SK-N-SH (cell line): Measurements from ENCODE around the gene BABAM2. TPM values are rescaled to one million over a fixed set of nuclear protein-coding genes. Genes with fewer than 3 reads are reported as not detected.
A peak's percentile ranks its signal among the peaks of the same experiment; 100 is the strongest.

Source experiments
- CTCF ChIA-PET: fragments of 300-600, 350-600 bp; formaldehyde crosslinking; extraction: SDS; loops from one replicate; lab custom pipeline; 2021; lab: Yijun Ruan, JAX
- POLR2A ChIA-PET: fragments of 350-600 bp; sonication (Branson Sonifier 250); formaldehyde crosslinking; extraction: SDS; loops from one replicate; lab custom pipeline; 2020; ENCODE audit warnings: antibody characterized with exemption, inconsistent platforms; lab: Yijun Ruan, JAX
- DNase-seq: peaks from one replicate; pipeline ENCODE4 v3.0.0; 2012
- H2AFZ ChIP-seq: fragments of 200-600 bp; sonication (generic); 2 replicates; pipeline ENCODE4 v1.8.1; 2016; ENCODE audit warnings: antibody characterized with exemption, mild to moderate bottlenecking, low read depth
- H3F3A ChIP-seq: fragments of 200-600 bp; sonication (generic); replicated peaks from 2 replicates; pipeline ENCODE3; 2016; ENCODE audit warnings: antibody characterized with exemption, mild to moderate bottlenecking; ENCODE audit not compliant: insufficient read depth
- H3K27ac ChIP-seq, 2 experiments: fragments of 200-500 bp in 1 of 2; fragments of 200-600 bp in 1 of 2; sonication (Bioruptor generic) in 1 of 2; sonication (generic), shearing (Covaris generic) in 1 of 2; 2 replicates each; pipeline versions ENCODE4 v1.5.1 to v1.6.1; 2014 to 2016; ENCODE audit warnings: low read depth in 2 of 2, inconsistent platforms in 1 of 2, low read length in 1 of 2, mild to moderate bottlenecking in 1 of 2, mixed read lengths in 1 of 2
- H3K27me3 ChIP-seq: fragments of 200-600 bp; sonication (generic), shearing (Covaris generic); 2 replicates; pipeline ENCODE4 v1.6.1; 2016; ENCODE audit warnings: mixed run types; ENCODE audit not compliant: insufficient read depth
- H3K36me3 ChIP-seq, 2 experiments: fragments of 200-500 bp in 1 of 2; fragments of 200-600 bp in 1 of 2; sonication (Bioruptor generic) in 1 of 2; sonication (generic) in 1 of 2; replicated peaks in 1 of 2; 2 replicates each; pipeline versions ENCODE3 to v1.5.1; 2014 to 2016; ENCODE audit warnings: low read length in 1 of 2, mild to moderate bottlenecking in 1 of 2; ENCODE audit not compliant: insufficient read depth in 2 of 2, control insufficient read depth in 1 of 2
- H3K4me1 ChIP-seq, 2 experiments: fragments of 200-500 bp in 1 of 2; fragments of 200-600 bp in 1 of 2; sonication (Bioruptor generic) in 1 of 2; sonication (generic), shearing (Covaris generic) in 1 of 2; 2 replicates each; pipeline versions ENCODE4 v1.5.1 to v1.6.1; 2014 to 2016; ENCODE audit warnings: low read depth in 1 of 2, low read length in 1 of 2, mixed run types in 1 of 2; ENCODE audit not compliant: insufficient read depth in 2 of 2, control insufficient read depth in 1 of 2
- H3K4me2 ChIP-seq: fragments of 200-600 bp; sonication (generic), shearing (Covaris generic); 2 replicates; pipeline ENCODE4 v1.6.1; 2017; ENCODE audit warnings: mixed run types
- H3K4me3 ChIP-seq, 2 experiments: fragments of 200-500 bp in 1 of 2; fragments of 200-600 bp in 1 of 2; sonication (Bioruptor generic) in 1 of 2; sonication (generic), shearing (Covaris generic) in 1 of 2; 2 replicates each; pipeline versions ENCODE4 v1.5.1 to v1.8.1; 2014 to 2016; ENCODE audit warnings: low read depth in 2 of 2, inconsistent platforms in 1 of 2, low read length in 1 of 2, mild to moderate bottlenecking in 1 of 2, mixed read lengths in 1 of 2, moderate library complexity in 1 of 2
- H3K79me2 ChIP-seq: fragments of 200-600 bp; sonication (generic); 2 replicates; pipeline ENCODE4 v1.8.1; 2017; ENCODE audit warnings: mild to moderate bottlenecking; ENCODE audit not compliant: insufficient read depth
- H3K9ac ChIP-seq: fragments of 200-600 bp; sonication (generic); 2 replicates; pipeline ENCODE4 v1.6.1; 2017; ENCODE audit warnings: mixed run types
- H3K9me2 ChIP-seq: fragments of 200-600 bp; sonication (generic); 2 replicates; pipeline ENCODE4 v1.6.1; 2017; ENCODE audit warnings: mixed run types
- H3K9me3 ChIP-seq: fragments of 200-600 bp; sonication (generic); 2 replicates; pipeline ENCODE4 v1.6.1; 2017; ENCODE audit warnings: mixed run types, mild to moderate bottlenecking, moderate library complexity
- H4K20me1 ChIP-seq: fragments of 200-600 bp; sonication (generic); 2 replicates; pipeline ENCODE4 v1.6.1; 2017; ENCODE audit warnings: mild to moderate bottlenecking, mixed run types; ENCODE audit not compliant: insufficient read depth
- ELF1 ChIP-seq: IDR thresholded peaks from 2 replicates; pipeline ENCODE4 v1.4.0; 2012
- EZH2phosphoT487 ChIP-seq: fragments of 200-600 bp; sonication (generic); IDR thresholded peaks from 2 replicates; pipeline ENCODE4 v1.6.1; 2017; ENCODE audit warnings: low read depth, mixed run types, mild to moderate bottlenecking, antibody characterized with exemption, moderate library complexity, borderline replicate concordance
- FOXM1 ChIP-seq: IDR thresholded peaks from 2 replicates; pipeline ENCODE4 v1.4.0; 2012; ENCODE audit warnings: low read depth, mild to moderate bottlenecking
- MEF2A ChIP-seq: IDR thresholded peaks from 2 replicates; pipeline ENCODE4 v1.4.0; 2012; ENCODE audit warnings: low read depth, borderline replicate concordance
- MXI1 ChIP-seq: IDR thresholded peaks from 2 replicates; pipeline ENCODE4 v1.6.1; 2012; ENCODE audit warnings: mild to moderate bottlenecking, low read depth, low read length, improper control_type of control experiment
- POLR2AphosphoS5 ChIP-seq: IDR thresholded peaks from 2 replicates; pipeline ENCODE4 v1.6.1; 2012; ENCODE audit warnings: low read depth, low read length
- RAD21 ChIP-seq: IDR thresholded peaks from 2 replicates; pipeline ENCODE4 v1.6.1; 2012; ENCODE audit warnings: mild to moderate bottlenecking, low read length
- REST ChIP-seq: IDR thresholded peaks from 2 replicates; pipeline ENCODE4 v1.6.1; 2012; ENCODE audit warnings: mild to moderate bottlenecking, low read depth, low read length, moderate library complexity
- RFX5 ChIP-seq: IDR thresholded peaks from 2 replicates; pipeline ENCODE4 v1.6.1; 2012; ENCODE audit warnings: mild to moderate bottlenecking, improper control_type of control experiment, low read length
- RXRA ChIP-seq: IDR thresholded peaks from 2 replicates; pipeline ENCODE4 v1.4.0; 2012; ENCODE audit warnings: low read depth, mild to moderate bottlenecking, borderline replicate concordance
- SMC3 ChIP-seq: IDR thresholded peaks from 2 replicates; pipeline ENCODE4 v1.6.1; 2012; ENCODE audit warnings: low read depth, low read length, improper control_type of control experiment
- TEAD4 ChIP-seq: IDR thresholded peaks from 2 replicates; pipeline ENCODE4 v1.4.0; 2012; ENCODE audit warnings: mild to moderate bottlenecking, borderline replicate concordance; ENCODE audit not compliant: insufficient read depth
- YY1 ChIP-seq: IDR thresholded peaks from 2 replicates; pipeline ENCODE4 v1.4.0; 2012; ENCODE audit warnings: low read depth, mild to moderate bottlenecking
- ZBTB33 ChIP-seq: IDR thresholded peaks from 2 replicates; pipeline ENCODE4 v1.4.0; 2012; ENCODE audit warnings: low read depth, borderline replicate concordance
- WGBS: methylation state at CpG from one replicate; pipeline ENCODE4 v1.1.6; 2017; ENCODE audit warnings: low lambda C conversion rate; 5-methylcytosine and 5-hydroxymethylcytosine counted together
- polyA plus RNA-seq, 3 experiments: library from polyadenylated mRNA; depleted of rRNA; stranded (reverse); fragments of >200 nt; gene quantifications; 2 replicates each; pipeline ENCODE4 v1.2.3, GENCODE V29; 2012

The BABAM2 gene
- polyA plus RNA-seq, 1 of the 3 experiments (the other 2 are of a cell fraction), result 34.0 TPM

DNA sequence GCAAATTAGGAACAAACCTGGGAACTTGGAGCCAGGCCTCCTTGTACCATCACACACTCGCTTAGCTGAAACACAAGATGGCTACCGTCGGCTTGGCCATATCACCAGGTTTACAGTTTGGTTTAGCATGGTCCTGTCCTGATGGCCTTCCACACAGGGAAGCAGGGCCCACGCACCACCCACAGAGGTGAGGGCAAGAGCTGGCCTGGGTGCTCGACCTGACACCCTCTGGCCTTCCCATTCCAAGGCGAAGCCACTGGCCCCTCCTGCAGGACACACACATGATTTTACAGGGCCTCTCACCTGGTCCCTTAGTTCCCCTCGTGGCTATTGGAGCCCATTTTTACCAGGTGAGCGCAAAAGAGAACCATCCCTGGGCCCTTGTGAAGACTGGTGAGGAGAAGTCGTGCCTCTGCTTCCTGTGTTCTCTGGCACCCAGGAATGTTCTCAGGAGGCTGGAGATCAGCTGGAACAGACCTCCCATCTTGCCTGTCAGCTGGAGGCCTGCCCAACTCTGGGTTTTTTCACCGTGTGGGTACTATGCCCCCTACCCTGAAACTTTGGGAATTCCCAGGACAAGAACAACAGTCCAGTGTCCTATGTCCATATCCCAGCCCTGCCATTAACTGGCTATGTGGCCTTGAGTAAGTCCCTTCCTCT is 449.1 kb downstream of the BABAM2 start:
- POLR2A ChIA-PET, result no interaction called here
- Histone ChIP-seq H4K20me1 (no peaks in the 10 kb centered on the region), H3K9me3 (no peaks in the 10 kb centered on the region), H3K79me2 (no peaks in the 10 kb centered on the region), H3K27me3 (no peaks in the 10 kb centered on the region), H3K4me2 (no peak overlapping the region), H3K36me3 (no peaks in the 10 kb centered on the region), H3K4me3 (no peak overlapping the region), H3K4me1 (peaks cover 13 to 39% of the 10 kb centered on the region in 2 experiments; a peak in 2 of 4 replicates), H3K9me2 (no peaks in the 10 kb centered on the region), H2AFZ (no peak overlapping the region), H3F3A (peaks cover 11% of the 10 kb centered on the region), H3K27ac (no peak overlapping the region), H3K9ac (no peak overlapping the region)
- WGBS, result 93% methylated on average over 6 of the region's 10 CpGs
- TF ChIP-seq ELF1 (no peak), TEAD4 (no peak), EZH2phosphoT487 (no peak), MEF2A (no peak), POLR2AphosphoS5 (no peak), YY1 (no peak), RXRA (no peak), MXI1 (no peak), ZBTB33 (no peak), RFX5 (no peak), SMC3 (no peak), FOXM1 (no peak)
- DNase-seq, result no peak
- CTCF ChIA-PET, result interaction anchor here (0.5 to 1.9 kb wide), 4 partner anchors 13 to 295 kb away, joined by 3 to 9 read pairs (median 4); no protein-coding TSS in a partner anchor

DNA sequence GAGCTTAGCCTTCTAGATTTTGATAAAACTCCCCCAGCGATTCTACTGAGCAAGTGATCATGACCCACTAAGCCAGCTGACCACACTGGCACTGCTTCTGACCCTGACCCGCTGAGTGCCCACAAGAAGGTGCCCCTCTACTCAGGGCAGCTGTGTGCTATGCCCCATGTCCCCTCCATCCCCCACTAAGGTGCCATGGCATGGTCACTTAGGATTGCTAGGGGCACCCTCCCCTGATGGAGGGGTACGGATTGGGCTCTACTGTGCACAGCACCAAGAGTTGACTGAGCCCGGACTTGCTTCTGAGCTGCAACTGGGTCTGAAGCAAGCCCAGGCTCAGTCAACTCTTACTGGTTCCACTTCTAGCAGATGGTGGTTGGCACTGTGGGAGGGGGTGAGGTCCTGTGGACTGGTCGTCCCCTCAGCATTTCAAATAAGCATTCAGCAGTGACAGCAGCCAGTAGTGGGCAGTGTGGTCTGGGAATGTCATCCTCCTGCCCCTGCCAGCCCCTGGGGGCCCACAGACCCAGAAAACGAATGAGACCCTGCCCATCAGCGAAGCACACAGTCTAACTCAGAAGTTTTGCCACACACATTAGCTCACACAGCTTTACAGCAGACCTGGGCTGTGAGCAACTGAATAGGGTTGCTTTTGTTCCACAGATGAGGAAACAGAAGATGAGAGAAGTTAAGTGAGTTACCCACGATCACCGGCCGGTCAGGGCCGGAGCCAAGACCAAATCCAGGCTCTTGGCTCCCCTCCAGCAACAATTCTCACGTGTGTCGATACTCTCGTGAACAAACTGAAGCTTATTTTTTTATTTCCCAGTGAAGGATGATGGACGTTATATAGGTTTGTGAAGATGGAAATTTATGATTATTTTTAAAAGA is 450.0 kb downstream of the BABAM2 start:
- no peak overlapping the region for H3K4me2 ChIP-seq
- H4K20me1 ChIP-seq, result no peaks in the 10 kb centered on the region
- no peaks in the 10 kb centered on the region for H3K79me2 ChIP-seq
- ChIA-PET CTCF (interaction anchor here (0.7 to 1.9 kb wide), 7 partner anchors 9 to 65 kb away, joined by 3 to 9 read pairs (median 4); no protein-coding TSS in a partner anchor), POLR2A (interaction anchor here (1.1 to 2.1 kb wide), 2 partner anchors 13 to 15 kb away, joined by 3 to 5 read pairs; no protein-coding TSS in a partner anchor)
- peaks cover 11% of the 10 kb centered on the region for H3F3A ChIP-seq
- no peaks in the 10 kb centered on the region for H3K36me3 ChIP-seq
- WGBS, result 84% methylated on average over 14 of the region's 15 CpGs
- H3K27ac ChIP-seq, result no peak overlapping the region
- no peak overlapping the region for H3K4me3 ChIP-seq
- no peak overlapping the region for H2AFZ ChIP-seq
- no peaks in the 10 kb centered on the region for H3K27me3 ChIP-seq
- H3K9ac ChIP-seq, result no peak overlapping the region
- peaks cover 13 to 38% of the 10 kb centered on the region in 2 experiments; a peak in 2 of 4 replicates for H3K4me1 ChIP-seq
- no peaks in the 10 kb centered on the region for H3K9me3 ChIP-seq
- peak; percentile 53 for DNase-seq
- no peaks in the 10 kb centered on the region for H3K9me2 ChIP-seq
- TF ChIP-seq RAD21, result peak; percentile 47
- no peak for TF ChIP-seq REST
